GM21390 (cell line): ENCODE data around the gene ADD3.

Experiments used
- ATAC-seq: cut with Tn5 transposase; IDR thresholded peaks from one replicate; pipeline ENCODE4 v1.9.1; 2021; ENCODE audit not compliant: unreplicated experiment

ADD3 gene

DNA sequence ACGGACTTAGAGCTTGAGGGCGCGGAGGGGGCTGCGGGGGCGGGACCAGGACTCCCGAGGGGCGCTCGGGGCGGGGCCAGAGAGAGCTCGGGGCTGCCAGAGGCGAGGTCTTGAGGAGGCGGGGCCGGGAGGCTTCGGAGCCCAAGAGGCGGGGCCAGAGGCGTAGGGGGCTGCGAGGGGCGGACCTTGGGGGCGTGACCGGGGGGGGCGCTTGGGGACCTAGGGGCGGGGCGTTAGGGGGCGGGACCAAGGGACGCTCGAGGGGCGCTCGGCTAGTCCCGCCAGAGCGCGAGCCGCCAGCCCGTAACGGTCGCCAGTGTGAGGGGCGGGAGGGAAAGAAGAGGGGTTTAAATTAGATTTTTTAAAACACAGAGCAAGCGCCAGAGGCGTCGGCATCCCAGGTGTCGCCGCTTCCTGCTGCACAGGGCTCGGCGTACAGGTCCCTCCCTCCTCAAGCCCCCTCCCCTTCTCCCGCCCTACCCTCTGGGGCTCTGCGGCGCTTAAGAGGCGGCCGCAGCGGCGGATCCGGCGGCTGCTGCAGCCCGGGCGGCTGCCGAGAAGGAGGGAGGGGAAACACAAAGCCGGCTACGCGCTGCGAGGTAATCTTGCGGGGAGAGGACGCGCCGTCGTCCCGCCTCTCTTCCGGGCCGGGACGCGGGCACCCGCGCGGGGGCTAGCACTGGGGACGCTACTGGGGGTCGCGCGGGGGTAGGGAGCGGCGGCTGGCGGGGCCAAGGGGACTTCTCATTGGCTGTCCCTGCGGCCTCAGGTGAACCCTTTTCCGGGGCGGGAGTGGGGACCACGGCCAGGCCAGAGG lies at the start of gene ADD3:
TSS of gene ADD3 (plus strand) at position 284 of the 817 bp plus-strand sequence. CDS start 92,670 bp downstream, outside the sequence.
- peak; percentile 54 for ATAC-seq

DNA sequence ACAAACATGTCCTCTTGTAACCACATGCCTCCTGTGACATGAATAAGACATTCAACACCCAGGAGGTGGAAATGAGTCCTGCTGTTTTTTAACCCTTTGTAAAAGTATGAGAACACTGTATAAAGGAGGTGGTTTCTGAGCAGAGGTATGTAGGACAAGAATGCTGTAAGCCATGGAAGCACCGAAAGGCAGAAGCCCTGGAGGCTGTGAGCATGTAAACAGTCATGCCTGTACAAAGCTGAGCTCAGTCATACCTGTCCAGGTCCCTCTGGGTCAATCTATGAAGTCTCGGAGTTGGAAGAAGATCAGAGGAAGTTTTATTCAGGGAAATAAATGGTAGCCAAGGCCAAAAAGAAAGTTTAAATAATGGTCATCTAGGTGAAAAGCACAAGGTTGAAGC lies 49.7 kb upstream of the ADD3 start:
- no peak for ATAC-seq

DNA sequence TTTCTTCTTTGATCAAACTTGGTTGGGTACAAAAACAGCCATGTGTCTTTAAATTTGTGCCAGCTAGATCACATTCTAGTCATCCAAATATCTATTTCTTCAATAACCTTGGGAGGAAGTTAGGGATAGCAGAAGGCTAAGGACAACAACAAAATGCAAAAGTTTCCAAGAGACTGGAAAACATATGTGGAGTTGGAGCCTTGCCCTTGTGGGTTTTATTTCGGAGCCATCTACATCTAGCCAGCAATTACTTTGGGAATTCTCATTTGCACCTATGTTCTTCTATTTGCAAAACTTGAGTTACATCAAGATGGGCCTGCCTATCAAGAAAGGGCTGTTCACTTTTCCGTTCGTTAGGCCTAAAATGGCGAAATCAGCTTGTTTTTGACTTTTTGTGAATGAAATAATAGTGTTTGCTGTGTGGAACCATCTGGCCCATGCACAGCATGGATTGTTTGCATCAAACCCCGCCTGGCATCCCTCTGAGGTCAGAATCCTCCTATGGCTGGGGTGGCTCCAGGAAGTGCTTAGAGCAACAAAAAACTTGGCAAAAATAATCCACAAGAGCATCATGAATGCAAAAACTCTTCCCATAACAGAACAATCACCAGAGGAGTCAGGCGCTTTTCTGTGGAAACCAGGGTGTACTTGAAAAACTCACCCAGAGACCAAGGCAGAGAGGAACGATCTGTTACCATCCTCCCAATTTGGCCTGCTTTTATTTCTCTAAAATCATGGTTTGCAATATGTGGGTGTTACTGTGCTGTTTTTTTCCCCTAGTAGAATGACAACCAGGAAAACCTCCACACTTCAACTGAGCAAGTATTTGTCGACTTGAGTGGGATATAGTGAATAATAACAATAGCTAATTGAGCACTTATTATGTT lies 48.3 kb upstream of the ADD3 start:
- no peak for ATAC-seq

- no peak for ATAC-seq
Measured at GRCh38 chr10:109960682-109961081, 47.1 kb upstream of the ADD3 start.

DNA sequence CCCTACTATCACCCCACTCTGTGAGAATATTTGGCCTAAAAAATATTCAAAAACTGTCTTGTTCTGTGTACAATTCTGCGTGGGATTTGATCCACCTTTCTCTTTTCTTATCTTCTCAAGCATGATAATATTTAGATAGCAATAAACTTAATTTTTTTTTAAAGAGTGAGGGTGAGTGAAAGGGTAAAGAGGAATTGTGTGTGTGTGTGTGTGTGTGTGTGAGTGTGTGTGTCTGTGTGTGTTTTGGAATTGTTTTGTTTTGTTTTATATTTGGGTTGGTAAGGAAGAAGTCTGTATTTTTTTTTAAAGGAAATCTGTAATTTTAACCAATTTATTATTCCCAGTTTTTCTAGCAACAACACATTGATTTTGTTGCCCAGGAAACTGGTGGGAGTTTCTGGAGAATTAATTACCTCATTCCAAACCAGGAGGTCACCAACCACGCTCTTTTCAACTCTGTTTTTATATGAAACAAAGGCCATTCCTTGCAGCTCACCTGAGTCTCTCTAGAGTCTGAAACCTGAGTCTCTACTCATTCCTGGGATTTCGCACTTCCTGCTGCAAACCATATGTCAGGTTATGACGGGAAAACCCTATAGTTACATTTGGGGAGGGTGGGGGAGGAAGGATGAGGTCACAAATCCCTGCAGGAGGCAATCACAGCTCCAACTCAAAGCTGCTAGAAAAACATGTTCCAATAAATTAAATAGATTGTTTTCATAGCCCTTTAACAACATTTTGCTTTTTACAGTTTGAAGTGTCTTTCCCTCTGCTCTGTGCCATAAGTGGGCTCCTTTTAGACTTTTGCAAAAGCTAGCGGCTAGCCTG lies 46.4 kb upstream of the ADD3 start:
- ATAC-seq, result no peak

GRCh38 chr10:109962247-109962646 lies 45.5 kb upstream of the ADD3 start:
- no peak for ATAC-seq

DNA sequence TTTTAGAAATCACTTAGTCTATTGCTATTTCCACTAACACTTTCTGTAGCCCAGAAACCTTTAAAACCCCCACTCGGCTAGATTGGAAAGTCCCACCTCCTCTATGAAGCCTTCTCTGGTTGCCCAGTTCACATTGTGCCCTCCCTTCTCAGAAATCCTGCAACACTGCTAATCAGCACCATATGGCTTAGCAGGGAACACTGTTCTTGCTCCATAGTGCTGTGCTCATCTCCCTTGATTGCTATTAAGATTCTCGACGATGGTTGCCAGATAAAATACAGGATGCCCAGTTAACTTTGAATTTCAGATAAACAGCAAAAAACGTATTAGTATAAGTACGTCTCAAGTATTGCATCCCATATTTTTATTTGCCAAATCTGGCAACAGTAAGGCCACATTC lies 44.3 kb upstream of the ADD3 start:
- no peak for ATAC-seq

DNA sequence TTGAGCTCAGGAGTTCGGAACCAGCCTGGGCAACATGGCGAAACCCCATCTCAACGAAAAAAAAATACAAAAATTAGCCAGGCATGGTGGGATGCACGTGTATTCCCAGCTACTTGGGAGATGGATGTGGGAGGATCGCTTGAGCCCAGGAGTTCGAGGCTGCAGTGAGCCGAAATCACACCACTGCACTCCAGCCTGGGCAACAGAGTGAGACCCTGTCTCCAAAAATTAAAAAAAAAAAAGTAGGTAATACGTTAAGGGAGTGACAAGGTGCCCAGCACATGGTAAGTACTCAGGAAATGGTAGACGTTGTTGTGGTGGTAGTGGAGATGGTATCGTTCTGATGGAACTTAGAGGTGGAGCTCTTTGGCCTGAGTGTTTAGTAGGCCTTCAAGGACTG lies 43.5 kb upstream of the ADD3 start:
- ATAC-seq, result no peak

- ATAC-seq, result no peak
Measured at GRCh38 chr10:109966961-109967738, 40.6 kb upstream of the ADD3 start.

DNA sequence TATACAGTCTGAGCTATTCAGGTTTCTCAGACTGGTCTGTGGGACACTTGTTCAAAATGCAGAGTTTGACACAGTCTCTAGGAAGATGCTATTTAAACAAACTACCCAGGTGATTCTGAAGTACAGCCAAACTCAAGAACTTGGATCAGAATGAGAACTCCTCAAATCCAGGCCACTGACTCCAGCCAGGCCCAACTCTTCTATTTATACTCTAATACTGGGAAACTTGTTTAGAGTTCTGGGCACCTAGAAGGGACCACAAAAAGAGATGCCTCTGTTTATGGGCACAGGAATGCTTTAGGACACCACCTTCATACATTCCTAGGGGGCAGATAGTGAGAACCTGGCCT lies 40.1 kb upstream of the ADD3 start:
- ATAC-seq, result no peak

DNA sequence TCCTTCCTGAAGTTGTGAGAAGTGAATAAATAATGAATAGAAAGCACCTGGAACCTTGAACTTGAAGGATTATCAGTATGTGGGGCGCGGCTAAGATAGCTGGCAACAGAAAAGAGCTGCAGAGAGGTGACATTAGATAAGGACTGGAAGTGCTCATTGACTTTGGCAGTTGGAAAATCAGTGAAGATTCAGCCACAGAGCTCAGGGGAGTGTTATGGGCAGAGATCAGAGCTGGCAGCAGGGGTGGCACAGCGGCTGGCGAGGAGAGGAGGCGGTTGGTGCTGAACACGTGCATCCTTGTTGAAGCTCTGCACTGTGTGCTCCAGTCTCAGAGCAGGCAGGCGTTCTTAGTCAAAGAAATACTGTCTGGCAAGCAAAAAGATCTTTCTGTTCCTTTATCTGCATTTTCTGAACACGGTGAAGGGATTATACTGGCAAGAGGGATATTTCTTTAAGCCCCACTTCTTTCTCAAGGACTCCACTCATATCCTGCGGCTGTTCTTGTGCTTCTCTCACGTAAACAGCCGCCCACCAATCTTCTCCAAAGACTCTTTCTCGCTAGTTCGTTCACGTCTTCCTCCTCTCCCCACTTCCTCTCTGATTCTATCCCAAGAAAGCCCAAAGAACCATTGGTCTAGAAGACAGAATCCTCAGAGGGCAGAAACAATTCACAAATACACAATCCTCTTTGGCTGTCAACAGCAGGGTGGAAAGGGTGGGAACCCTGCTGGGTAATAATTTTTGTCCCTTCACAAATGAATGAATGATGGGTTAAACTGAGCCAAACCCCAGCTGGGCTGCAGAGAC lies 38.6 kb upstream of the ADD3 start:
- ATAC-seq, result no peak

GRCh38 chr10:109969760-109970346 lies 37.9 kb upstream of the ADD3 start:
- no peak for ATAC-seq

GRCh38 chr10:109971634-109972033 lies 36.1 kb upstream of the ADD3 start:
- ATAC-seq, result no peak

DNA sequence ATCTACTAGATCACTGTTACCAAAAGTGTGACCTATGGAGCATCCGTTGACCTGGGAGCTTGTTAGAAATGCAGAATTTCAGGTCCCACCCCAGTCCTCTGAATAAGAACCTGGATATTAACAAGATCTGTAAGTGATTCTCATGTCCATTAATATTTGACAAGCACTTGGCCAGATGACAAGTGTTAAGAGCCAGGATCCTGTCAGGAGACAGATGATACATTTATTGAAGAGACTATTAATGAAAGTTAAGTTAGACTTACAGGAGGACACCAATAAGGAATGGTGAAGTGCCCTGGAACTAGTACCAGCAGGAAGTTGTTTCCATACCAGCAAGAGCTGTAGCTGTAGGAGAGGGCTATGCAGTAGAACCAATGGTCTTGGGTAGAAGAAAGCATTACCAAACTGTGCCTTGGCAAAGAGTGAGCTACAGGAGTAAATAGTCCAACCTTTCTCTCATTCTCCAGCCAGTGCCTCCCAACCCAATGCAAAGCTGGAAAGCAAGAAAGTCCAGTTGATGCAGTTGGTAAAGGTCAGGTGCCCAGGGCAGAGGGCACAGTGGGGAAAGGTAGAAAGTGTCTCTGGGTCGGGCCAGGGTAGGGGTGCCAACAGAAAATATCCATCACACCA lies 35.3 kb upstream of the ADD3 start:
- ATAC-seq, result no peak

- no peak for ATAC-seq
Measured at GRCh38 chr10:109973326-109973829, 34.4 kb upstream of the ADD3 start.

DNA sequence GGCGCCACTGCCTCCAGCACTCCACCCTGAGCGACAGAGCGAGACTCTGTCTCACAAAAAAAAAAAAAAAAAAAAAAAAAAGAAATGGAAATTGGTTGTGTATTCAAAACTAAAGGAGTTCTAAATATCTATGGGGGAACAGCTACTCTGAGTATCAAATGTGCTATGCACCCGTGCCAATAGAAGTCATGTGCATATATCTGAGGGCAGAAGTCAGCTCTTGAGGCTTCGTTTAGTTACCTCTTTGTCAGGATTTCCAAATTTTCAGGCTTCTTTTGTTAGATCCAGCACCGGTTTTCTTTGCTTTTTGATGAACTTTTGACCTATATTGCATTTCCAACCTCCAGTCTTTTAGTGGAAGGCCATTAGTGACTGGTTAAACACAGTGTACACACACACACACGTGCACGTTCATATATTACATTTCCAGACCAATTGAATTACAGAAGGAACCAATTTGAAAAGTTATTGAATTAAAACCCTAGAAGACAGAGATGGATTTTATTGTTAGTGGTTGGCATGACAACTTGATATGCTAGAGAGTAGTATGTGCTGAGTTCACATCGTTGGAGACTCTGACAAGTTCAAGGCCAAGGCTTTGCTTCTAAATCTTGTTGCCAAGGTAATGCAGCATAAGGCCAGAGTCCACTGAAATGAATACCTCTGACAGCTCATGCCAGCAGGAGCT lies 33.1 kb upstream of the ADD3 start:
- no peak for ATAC-seq

DNA sequence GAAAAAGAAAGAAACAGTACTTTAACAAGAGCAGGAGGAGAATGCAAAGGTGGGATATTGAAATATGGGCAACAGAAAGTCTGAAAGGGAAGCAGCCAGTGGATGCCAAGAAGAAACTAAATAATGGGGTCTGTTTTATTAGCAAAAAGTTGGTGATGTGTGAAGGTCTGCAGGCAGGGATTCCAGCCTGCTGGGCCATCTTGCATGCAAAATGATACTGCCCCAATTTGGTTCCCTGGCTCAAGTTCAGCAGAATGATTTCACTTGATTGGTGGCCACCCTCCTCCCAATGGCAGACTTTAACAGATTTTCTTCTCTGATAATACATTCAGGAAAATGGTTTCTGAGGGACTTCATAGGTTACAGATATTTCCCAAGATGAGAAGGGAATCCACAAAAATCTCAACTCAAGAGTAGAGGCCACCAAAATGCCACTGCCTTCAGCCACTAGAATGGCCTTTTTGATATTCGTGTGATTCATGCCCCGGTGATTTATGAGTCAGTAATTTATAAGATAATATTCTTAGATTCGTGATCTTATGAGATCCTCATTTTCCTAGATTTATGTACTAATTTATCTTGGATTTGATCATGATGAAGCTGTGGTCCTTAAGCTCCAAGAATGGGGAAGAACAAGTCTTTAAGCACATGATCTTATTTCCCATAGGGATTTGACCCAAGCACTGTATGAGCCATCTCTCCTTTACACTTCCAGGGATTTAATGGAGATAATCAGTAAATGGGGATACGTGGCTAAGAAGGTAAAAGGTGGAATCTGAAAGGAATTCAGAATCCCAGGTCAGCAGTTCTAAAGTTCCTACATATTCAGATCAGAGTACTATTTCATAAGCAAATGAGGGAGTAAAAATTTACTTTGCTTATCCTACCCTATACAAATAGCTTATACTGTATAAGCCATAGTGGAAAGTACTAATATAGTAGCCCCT lies 32.3 kb upstream of the ADD3 start:
- no peak for ATAC-seq
